Measurements from ENCODE around the gene FCN3. TPM values are rescaled to one million over a fixed set of nuclear protein-coding genes. Genes with fewer than 3 reads are reported as not detected.

FCN3 gene
- total RNA-seq, 2 experiments from 2014 or later = not detected

GRCh38 chr1:27400082-27400962 lies 25.7 kb upstream of the FCN3 start:
- no peak for DNase-seq (ENCODE audit: low spot score)
- Histone ChIP-seq H2AFZ (ENCODE audit: low read length) (no peak overlapping the region), H3K27ac (ENCODE audit: low read depth, low read length, poor library complexity, severe bottlenecking) (no peak overlapping the region), H3K9me2 (ENCODE audit: insufficient read depth, low read length) (no peaks in the 10 kb centered on the region), H3K4me2 (ENCODE audit: low read length) (no peak overlapping the region), H3K9me3 (ENCODE audit: low read length) (no peaks in the 10 kb centered on the region), H3K4me1 (ENCODE audit: insufficient read depth, low read length, poor library complexity, severe bottlenecking) (peaks cover 38% of the 10 kb centered on the region), H3K36me3 (ENCODE audit: insufficient read depth, low read length) (no peaks in the 10 kb centered on the region), H3K79me2 (ENCODE audit: insufficient read depth, low read depth, low read length) (no peaks in the 10 kb centered on the region), H3K4me3 (ENCODE audit: low read depth, low read length, poor library complexity, severe bottlenecking) (no peak overlapping the region), H4K20me1 (ENCODE audit: insufficient read depth, low read length) (no peaks in the 10 kb centered on the region)
- ChIA-PET CTCF (ENCODE audit: unreplicated experiment) (interaction anchor here (0.5 to 0.9 kb wide), 2 partner anchors 44 to 204 kb away, joined by 3 to 6 read pairs; partner anchors contain the start of gene AHDC1), POLR2A (no interaction called here)
- TF ChIP-seq CTCF (conservative IDR thresholded peaks at IDR 0.05; ENCODE audit: low read length) = no peak
- no peak for TF ChIP-seq EZH2phosphoT487 (IDR thresholded peaks at IDR 0.05; ENCODE audit: borderline replicate concordance, low read depth, low read length)
- intact Hi-C loops (cut with micrococcal nuclease; ENCODE audit: unreplicated experiment) = no loop called here
- BruUV-seq (replicated peaks) = no TSS peak

- POLR2A ChIA-PET = no interaction called here
- BruUV-seq (replicated peaks) = no TSS peak
Observed at GRCh38 chr1:27399251-27400025, 24.8 kb upstream of the FCN3 start.

More at GRCh38 chr1:27399251-27400025, 24.8 kb upstream of the FCN3 start:
- Histone ChIP-seq H3K4me3 (ENCODE audit: low read depth, low read length, poor library complexity, severe bottlenecking) (no peak overlapping the region), H3K36me3 (ENCODE audit: insufficient read depth, low read length) (no peaks in the 10 kb centered on the region), H3K4me1 (ENCODE audit: insufficient read depth, low read length, poor library complexity, severe bottlenecking) (peaks cover 30% of the 10 kb centered on the region), H3K79me2 (ENCODE audit: insufficient read depth, low read depth, low read length) (no peaks in the 10 kb centered on the region), H3K9me3 (ENCODE audit: low read length) (no peaks in the 10 kb centered on the region), H3K4me2 (ENCODE audit: low read length) (no peak overlapping the region), H4K20me1 (ENCODE audit: insufficient read depth, low read length) (no peaks in the 10 kb centered on the region), H3K9me2 (ENCODE audit: insufficient read depth, low read length) (no peaks in the 10 kb centered on the region), H2AFZ (ENCODE audit: low read length) (no peak overlapping the region), H3K27ac (ENCODE audit: low read depth, low read length, poor library complexity, severe bottlenecking) (no peak overlapping the region)
- no peak for DNase-seq (ENCODE audit: low spot score)
- TF ChIP-seq EZH2phosphoT487 (IDR thresholded peaks at IDR 0.05; ENCODE audit: borderline replicate concordance, low read depth, low read length) (no peak), CTCF (conservative IDR thresholded peaks at IDR 0.05; ENCODE audit: low read length) (no peak)
- CTCF ChIA-PET (ENCODE audit: unreplicated experiment) = interaction anchor here (0.9 kb wide), 1 partner anchor 43 kb away, joined by 3 read pairs; no protein-coding TSS in a partner anchor
- intact Hi-C loops (cut with micrococcal nuclease; ENCODE audit: unreplicated experiment) = no loop called here
